Endothelial cell of umbilical vein (primary cell): ENCODE measurements around the gene UBXN11.

Experiments
- EZH2 ChIP-seq: IDR thresholded peaks from 2 replicates; pipeline ENCODE4 v1.6.1; 2012; ENCODE audit warnings: borderline replicate concordance, low read depth, mild to moderate bottlenecking, moderate library complexity, low read length, inconsistent platforms; ENCODE audit not compliant: severe bottlenecking
- TF ChIP-seq, protein P1 (sequence below), 2 donors: IDR thresholded peaks; 1 replicate in 1 of 2; 2 replicates in 1 of 2; pipeline ENCODE4 v1.5.1; 2011; ENCODE audit warnings: low read length in 2 of 2, mild to moderate bottlenecking in 2 of 2, moderate library complexity in 2 of 2, control low read depth in 1 of 2, inconsistent platforms in 1 of 2, low read depth in 1 of 2; ENCODE audit not compliant: insufficient read depth in 1 of 2; ENCODE audit errors: extremely low read depth in 1 of 2

DNA sequence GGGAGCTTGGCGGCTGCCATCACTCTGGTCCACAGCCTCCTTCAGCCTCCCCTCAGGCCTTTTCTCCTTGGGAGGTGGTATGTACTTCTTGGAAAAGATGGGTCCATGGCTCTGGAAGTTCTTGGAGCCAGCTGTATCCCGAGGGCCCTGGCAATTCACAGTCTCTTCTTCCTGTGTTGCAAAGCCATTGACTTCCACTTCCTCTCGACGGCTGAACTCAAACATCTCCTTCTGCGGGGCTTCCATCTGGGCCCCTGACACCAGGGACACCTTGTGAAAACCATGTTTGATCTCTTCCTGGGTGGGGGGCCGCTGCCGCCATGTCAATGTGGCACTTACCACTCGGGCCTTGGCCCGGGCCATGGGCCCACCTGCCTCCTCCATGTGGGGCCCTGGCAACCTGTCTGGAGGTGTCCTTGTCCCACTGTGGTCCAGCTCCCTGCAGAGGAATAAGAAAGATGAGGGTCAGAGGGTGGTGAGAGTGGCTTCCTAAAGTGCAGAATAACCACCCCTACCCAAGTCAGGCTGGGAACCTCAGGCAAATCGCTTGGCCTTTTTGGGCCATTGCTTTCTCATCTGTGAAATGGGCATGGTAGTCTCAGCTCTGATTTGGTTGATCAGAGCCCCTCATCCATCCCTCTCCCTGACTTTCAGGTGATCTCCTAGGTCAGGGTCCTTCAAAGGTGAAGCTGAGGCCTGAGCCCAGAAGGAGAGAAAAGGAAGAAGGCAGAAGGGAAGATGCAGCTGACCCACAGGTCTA is 40.0 kb upstream of the UBXN11 start:
- TF ChIP-seq, protein P1, sequence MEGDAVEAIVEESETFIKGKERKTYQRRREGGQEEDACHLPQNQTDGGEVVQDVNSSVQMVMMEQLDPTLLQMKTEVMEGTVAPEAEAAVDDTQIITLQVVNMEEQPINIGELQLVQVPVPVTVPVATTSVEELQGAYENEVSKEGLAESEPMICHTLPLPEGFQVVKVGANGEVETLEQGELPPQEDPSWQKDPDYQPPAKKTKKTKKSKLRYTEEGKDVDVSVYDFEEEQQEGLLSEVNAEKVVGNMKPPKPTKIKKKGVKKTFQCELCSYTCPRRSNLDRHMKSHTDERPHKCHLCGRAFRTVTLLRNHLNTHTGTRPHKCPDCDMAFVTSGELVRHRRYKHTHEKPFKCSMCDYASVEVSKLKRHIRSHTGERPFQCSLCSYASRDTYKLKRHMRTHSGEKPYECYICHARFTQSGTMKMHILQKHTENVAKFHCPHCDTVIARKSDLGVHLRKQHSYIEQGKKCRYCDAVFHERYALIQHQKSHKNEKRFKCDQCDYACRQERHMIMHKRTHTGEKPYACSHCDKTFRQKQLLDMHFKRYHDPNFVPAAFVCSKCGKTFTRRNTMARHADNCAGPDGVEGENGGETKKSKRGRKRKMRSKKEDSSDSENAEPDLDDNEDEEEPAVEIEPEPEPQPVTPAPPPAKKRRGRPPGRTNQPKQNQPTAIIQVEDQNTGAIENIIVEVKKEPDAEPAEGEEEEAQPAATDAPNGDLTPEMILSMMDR (IDR thresholded peaks at IDR 0.05; ENCODE audit: extremely low read depth in 1 of 2, insufficient read depth in 1 of 2, low read depth in 1 of 2, low read length in 2 of 2) = no peak
- no peak for TF ChIP-seq EZH2
